ENCODE measurements around the gene FBLN2.

DNA sequence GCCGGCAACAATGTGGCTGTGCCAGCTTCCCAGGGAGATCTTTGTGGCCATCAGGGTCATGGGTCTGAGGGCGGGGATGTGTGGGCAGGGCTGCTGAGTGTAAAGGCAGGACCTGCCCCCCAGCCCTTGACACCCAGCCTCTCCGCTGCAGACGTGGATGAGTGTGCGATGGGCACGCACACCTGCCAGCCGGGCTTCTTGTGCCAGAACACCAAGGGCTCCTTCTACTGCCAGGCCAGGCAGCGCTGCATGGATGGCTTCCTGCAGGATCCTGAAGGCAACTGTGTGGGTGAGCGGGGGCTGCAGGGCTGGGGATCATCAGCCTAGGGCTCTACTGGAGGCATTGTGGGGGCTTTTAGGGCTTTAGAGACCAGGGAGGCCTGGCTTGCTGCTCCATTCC lies 78.8 kb downstream of the FBLN2 start:
- TF ChIP-seq CTCF (IDR thresholded peaks at IDR 0.05) = no peak
- TF ChIP-seq POLR2A (IDR thresholded peaks at IDR 0.05) = no peak
